Tibial artery (tissue), 4 donors: ENCODE results near the gene SPEG.

Source experiments
- DNase-seq, 2 donors: peaks; one replicate each; pipeline ENCODE4 v3.0.0-alpha.2; 2019
- H3K27ac ChIP-seq, 2 donors: fragments of 200-600 bp; sonication (generic) in 1 of 2; 1 replicate in 1 of 2; 2 replicates in 1 of 2; pipeline ENCODE4 v1.5.1; 2018 to 2019; ENCODE audit warnings: mild to moderate bottlenecking in 1 of 2
- H3K27me3 ChIP-seq, 2 donors: fragments of 200-600 bp; sonication (generic) in 1 of 2; one replicate each; pipeline versions ENCODE4 v1.5.1 to v1.6.0; 2016 to 2019
- H3K36me3 ChIP-seq, 3 donors: fragments of 200-600 bp; sonication (generic) in 2 of 3; one replicate each; pipeline ENCODE4 v1.5.1; 2016 to 2019; ENCODE audit warnings: mild to moderate bottlenecking in 2 of 3
- H3K4me1 ChIP-seq, 4 donors: fragments of 200-600 bp; sonication (generic) in 2 of 4; 1 replicate in 3 of 4; 2 replicates in 1 of 4; pipeline ENCODE4 v1.5.1; 2016 to 2019
- H3K4me3 ChIP-seq, 2 donors: fragments of 200-600 bp; sonication (generic) in 1 of 2; 1 replicate in 1 of 2; 2 replicates in 1 of 2; pipeline ENCODE4 v1.5.1; 2018 to 2019; ENCODE audit warnings: mild to moderate bottlenecking in 2 of 2
- H3K9me3 ChIP-seq, 3 donors: fragments of 200-600 bp; sonication (generic) in 1 of 3; one replicate each; pipeline ENCODE4 v1.5.1; 2016 to 2019
- CTCF ChIP-seq, 2 experiments: fragments of 200-600 bp in 1 of 2; fragments of 450-650 bp in 1 of 2; IDR thresholded peaks; one replicate each; pipeline ENCODE4 v1.5.1; 2017 to 2019; ENCODE audit warnings: antibody characterized with exemption in 2 of 2, mild to moderate bottlenecking in 1 of 2, moderate library complexity in 1 of 2
- intact Hi-C: fragments of 100-400 bp; cut with DNase I; formaldehyde crosslinking; loops from one replicate; pipeline ENCODE4 v1.15.0; 2023; ENCODE audit warnings: low total_unique reads

SPEG gene

GRCh38 chr2:219516888-219517287, 82.2 kb downstream of the SPEG start:
- Histone ChIP-seq H3K4me1 (peaks cover 0 to 26% (median 16%) of the 10 kb centered on the region in 4 donors), H3K4me3 (no peak overlapping the region), H3K36me3 (no peaks in the 10 kb centered on the region), H3K27ac (no peak overlapping the region), H3K9me3 (no peaks in the 10 kb centered on the region), H3K27me3 (peaks cover 0 to 38% of the 10 kb centered on the region in 2 donors)
- TF ChIP-seq CTCF (IDR thresholded peaks at IDR 0.05) = no peak
- intact Hi-C loops = no loop called here
- no peak for DNase-seq

- Histone ChIP-seq H3K4me3 (no peak overlapping the region), H3K9me3 (no peaks in the 10 kb centered on the region), H3K27ac (no peak overlapping the region), H3K4me1 (peaks cover 0 to 34% (median 27%) of the 10 kb centered on the region in 4 donors), H3K27me3 (peaks cover 0 to 25% of the 10 kb centered on the region in 2 donors), H3K36me3 (no peaks in the 10 kb centered on the region)
- TF ChIP-seq CTCF (IDR thresholded peaks at IDR 0.05) = no peak
- intact Hi-C loops = no loop called here
- no peak for DNase-seq
Observed at GRCh38 chr2:219517954-219518778, 83.5 kb downstream of the SPEG start.

- no peak for TF ChIP-seq CTCF (IDR thresholded peaks at IDR 0.05)
- Histone ChIP-seq H3K27ac (no peak overlapping the region), H3K27me3 (peaks cover 0 to 14% of the 10 kb centered on the region in 2 donors), H3K36me3 (no peaks in the 10 kb centered on the region), H3K9me3 (no peaks in the 10 kb centered on the region), H3K4me3 (no peak overlapping the region), H3K4me1 (peaks cover 0 to 27% (median 20%) of the 10 kb centered on the region in 4 donors)
- intact Hi-C loops = no loop called here
- DNase-seq = no peak
Observed at GRCh38 chr2:219519526-219519916, 84.9 kb downstream of the SPEG start.

GRCh38 chr2:219520079-219520478, 85.4 kb downstream of the SPEG start:
- Histone ChIP-seq H3K36me3 (no peaks in the 10 kb centered on the region), H3K4me1 (peaks cover 0 to 25% (median 19%) of the 10 kb centered on the region in 4 donors), H3K27me3 (peaks cover 0 to 8% of the 10 kb centered on the region in 2 donors), H3K9me3 (no peaks in the 10 kb centered on the region), H3K27ac (no peak overlapping the region), H3K4me3 (no peak overlapping the region)
- TF ChIP-seq CTCF (IDR thresholded peaks at IDR 0.05) = no peak
- DNase-seq = no peak
- intact Hi-C loops = no loop called here

- Histone ChIP-seq H3K36me3 (no peaks in the 10 kb centered on the region), H3K27me3 (peaks cover 0 to 1% of the 10 kb centered on the region in 2 donors), H3K4me1 (peaks cover 0 to 25% (median 19%) of the 10 kb centered on the region in 4 donors), H3K27ac (peak overlapping the region in 1 of 2 donors; percentile 53), H3K9me3 (no peaks in the 10 kb centered on the region), H3K4me3 (no peak overlapping the region)
- intact Hi-C loops = no loop called here
- peak; percentile 59 to 65 for TF ChIP-seq CTCF (IDR thresholded peaks at IDR 0.05)
- no peak for DNase-seq
Observed at GRCh38 chr2:219521066-219521880, 86.6 kb downstream of the SPEG start.
